NCI-H1417 (cell line): ENCODE measurements around the gene FCN3.
"Not testable (repeated sequence)": the region's sequence is repeated elsewhere in the genome, so short reads cannot be mapped to it uniquely, and the experiment has no call there.

Experiments
- DNase-seq, 3 experiments: peaks; one replicate each; lab custom pipeline; 2025; lab: John Stamatoyannopoulos, UW

FCN3 gene

GRCh38 chr1:27399251-27400025 is 24.8 kb upstream of the FCN3 start:
- peak in 2 of 3 experiments; percentile 21 to 46 for DNase-seq

- DNase-seq: no peak
These were observed 24.0 kb upstream of the FCN3 start for GRCh38 chr1:27398405-27399149.

DNA sequence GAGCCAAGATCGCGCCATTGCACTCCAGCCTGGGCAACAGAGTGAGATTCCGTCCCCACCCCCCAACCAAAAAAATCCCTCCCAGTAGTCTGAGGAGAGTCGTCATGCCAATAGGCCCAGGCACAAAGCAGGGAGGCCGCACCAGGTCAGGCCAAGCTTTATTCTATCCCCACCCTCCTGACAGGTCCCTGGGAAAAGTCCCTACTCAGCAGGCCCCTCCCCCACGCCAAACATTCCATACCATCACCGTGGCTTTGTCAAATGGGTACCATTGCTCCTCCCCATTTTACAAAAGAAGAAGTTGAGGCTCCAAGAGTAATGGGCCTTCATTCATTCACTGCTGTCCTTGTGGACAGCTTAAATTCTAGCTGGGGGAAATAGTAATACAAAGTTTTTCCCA is 23.1 kb upstream of the FCN3 start:
- DNase-seq: no peak

DNA sequence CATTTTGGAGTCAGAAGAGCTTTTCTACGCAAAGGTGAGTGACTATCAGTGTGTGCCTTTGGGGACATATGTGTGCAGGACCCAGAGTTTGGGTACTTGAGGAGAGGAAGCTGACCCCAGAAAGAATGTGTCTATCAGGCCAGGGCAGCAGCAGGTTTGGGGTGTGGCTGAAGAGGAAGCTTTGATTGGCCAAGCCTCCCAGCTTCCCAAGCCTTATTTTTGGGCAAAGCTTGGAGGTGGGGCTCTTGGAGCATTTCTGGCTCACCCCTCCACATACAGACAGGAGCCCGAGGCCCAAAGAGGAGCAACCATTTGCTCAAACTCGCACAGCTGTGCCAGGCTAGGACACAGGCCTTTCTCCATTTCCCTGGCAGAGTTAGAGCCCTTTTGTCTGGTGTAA is 22.5 kb upstream of the FCN3 start:
- DNase-seq: no peak

DNA sequence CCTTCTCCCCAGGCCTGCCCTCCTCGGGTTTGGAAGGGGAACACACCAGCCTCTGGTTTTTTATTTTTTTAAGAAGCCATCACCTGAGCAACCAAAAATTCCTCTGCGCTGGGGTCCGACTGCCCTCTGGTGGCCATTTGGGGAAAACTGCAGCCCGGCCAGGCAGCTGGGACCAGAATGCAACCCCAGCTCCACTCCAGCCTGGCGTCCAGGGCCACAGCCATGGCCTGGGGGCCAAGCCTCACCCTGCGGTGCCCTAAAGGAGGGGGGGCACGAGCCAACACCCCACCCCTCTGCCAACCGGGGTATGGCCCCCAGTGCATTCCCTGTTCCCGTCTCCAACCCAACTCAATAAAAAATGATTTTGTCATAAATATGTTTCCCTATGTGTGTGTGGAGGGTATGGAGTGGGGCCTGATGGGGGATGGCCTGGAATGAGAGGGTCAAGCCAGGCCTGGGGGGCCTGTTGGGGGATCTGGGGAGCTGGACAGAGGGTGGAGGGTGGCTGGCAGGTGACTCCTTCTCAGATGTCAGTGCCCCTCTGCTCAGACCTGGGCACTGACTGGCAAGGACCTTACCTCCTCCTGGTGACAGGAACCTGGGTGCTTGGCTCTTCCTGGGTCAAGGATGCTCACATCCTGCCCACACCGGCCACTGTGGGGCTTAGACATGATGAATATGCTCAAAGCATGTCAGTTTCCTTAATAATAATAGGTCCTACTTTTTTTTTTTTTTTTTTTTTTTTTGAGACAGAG is 21.0 kb upstream of the FCN3 start:
- DNase-seq: peak; percentile 52 to 78 (median 73)

DNA sequence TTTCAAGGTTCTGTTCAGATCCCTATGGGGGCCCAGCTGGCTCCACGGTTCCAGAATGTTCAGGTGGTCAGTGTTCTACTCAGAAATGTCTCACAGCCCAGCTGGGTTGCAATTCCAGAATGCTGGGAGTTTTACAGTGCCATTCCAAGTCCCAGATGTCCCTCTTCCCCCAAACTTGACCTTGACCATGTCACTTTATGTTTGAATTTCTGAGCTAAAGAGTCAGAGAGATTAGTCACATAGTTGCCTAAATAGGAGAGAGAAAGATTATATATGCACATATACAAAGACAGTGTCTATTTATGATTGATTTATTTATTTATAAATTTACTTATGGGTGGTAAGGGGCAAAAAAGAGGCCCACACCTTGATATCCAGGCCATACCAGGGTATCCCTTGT is 20.3 kb upstream of the FCN3 start:
- DNase-seq: no peak

DNA sequence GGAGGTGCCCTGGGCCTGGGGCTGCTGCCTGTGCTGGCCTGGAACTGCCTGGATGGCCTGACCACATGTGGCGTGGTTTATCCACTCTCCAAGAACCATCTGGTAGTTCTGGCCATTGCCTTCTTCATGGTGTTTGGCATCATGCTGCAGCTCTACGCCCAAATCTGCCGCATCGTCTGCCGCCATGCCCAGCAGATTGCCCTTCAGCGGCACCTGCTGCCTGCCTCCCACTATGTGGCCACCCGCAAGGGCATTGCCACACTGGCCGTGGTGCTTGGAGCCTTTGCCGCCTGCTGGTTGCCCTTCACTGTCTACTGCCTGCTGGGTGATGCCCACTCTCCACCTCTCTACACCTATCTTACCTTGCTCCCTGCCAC is 19.6 kb upstream of the FCN3 start:
- no peak for DNase-seq

GRCh38 chr1:27393641-27394281 is 19.1 kb upstream of the FCN3 start:
- DNase-seq: no peak

DNA sequence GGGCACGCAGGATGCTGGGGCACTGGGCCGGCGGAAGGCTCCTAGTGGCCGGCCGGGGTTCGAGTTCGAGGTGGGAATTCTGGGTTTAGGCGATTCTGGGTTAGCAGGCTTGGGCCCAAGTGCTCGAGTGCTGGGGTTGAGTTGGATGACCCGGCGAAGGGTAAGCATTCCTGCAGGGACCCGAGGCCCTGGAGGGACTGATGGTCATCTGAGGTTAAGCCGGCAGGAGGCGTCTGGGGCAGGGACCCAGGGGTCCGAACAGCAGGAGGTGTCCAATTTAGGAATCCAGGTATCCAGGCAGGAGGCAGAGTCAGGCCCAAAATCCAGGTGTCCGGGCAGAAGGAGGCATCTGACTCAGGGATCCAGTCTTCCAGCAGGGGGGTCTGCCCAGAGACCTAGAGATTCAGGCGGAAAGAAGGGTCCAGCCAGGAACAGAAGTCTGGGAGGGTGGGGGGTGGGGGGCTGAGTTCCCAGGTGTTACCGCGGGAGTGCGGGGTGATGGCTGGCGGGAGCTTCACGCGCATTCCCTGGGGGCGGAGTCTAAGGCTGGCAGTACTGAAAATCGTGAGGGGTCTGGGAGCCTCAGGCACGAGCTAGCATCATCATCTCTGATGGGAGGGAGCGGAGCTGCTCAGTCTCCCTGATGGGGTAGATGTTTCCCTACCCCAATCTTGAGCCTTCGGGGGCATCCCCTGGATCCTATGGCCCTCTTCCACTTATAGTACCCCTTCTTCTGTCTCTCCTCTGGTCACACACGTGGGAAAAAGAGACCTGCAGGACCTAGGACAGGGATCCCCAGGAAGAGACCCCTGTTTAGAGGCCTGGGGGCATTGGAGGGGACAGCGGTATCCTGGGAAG is 18.4 kb upstream of the FCN3 start:
- peak in 2 of 3 experiments; percentile 56 to 60 for DNase-seq

DNA sequence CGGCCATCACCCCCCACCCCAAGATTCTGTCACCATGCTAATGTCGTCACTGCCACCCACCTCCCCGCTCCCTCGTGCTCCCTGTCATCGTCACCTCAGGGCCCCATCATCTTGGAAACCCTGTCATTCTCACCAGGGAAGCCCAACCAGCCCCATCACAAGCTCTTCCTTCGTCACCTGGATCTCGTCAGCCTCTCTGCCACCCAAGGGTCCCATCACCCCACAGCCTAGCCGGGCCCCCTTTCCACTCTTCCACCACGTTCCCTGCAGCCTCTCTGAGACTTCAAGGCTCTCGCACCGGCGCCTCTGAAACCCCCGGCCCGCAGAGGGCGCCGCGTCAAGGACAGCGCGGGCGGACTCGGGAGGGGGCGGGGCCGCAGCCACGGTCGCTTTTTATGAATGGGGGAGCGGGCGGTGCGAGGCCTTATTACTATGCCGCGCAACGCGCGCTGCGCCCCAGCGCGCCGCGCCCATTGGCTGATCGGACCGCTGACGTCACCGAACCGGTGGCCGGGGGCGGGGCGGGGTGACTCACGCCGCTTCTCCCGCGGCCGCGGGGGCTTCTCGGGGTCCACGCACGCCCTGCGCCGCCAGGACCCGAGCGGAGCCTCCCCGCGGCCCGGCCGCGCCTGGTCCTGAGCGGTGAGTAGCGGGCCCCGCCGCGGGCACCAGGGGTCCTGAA is 17.6 kb upstream of the FCN3 start, which contains the start of gene GPR3:
Gene GPR3 (plus strand): TSS at position 527 of the 682 bp plus-strand sequence. CDS start 1,177 bp downstream, outside the sequence.
- peak; percentile 89 to 93 (median 92) for DNase-seq

GRCh38 chr1:27391511-27392095 is 17.0 kb upstream of the FCN3 start:
- no peak for DNase-seq

- DNase-seq: peak; percentile 58 to 82 (median 80)
These were observed 13.8 kb upstream of the FCN3 start for GRCh38 chr1:27388337-27389005.

DNA sequence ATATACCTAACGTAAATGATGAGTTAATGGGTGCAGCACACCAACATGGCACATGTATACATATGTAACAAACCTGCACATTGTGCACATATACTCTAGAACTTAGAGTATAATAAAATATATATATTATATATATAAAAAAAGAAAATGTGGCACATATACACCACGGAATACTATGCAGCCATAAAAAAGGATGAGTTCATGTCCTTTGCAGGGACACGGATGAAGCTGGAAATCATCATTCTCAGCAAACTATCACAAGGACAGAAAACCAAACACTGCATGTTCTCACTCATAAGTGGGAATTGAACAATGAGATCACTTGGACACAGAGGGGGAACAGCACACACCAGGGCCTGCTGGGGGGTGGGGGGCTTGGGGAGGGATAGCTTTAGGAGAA is 10.2 kb upstream of the FCN3 start:
- not testable (repeated sequence) for DNase-seq

DNA sequence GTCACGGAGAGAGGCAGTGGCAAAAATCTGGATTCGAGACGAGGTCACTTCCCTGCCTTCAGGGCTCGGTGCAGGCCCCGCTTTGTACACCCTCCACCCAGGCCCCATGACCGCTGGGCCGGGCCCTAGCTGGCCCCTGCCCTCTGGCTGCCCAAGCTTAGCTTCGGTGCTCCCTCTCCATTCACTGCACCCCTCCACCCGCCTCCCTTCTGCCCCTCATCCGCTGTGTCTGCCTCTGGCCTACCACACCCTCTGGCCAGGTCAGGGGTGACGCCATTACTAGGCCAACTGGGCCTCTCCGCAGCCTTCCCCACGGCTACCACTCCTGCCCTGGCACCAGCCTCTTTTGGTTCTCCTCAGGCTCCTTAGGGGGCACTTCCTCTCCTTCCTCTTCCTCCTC is 9.0 kb upstream of the FCN3 start:
- DNase-seq: no peak

DNA sequence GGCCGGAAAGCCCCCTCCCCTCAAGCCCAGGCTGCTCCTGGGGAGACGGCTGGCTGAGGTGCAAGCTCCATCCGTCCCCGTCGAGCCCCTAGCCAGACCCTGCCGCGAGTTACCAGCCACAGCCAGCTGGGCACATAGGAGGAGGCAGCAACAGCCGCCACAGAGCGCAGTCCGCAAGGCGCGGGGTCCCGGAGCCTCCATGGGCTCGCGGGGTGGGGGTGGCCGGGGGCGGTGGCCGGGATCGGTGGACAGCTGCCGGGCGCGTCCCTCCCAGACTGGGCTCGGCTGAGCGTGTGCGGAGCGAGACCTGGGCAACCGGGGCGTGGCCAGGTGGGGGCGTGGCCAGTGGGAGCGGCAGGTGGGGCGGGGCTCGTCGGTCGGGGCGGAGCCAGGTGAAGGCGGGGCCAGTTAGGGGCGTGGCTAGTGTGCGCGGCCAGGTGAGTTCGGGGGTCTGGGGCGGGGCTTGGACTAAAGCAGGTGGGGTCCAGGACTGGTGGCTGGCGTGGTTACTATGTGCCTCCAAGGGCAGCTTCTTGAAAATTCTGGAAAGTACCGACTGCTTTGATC is 8.5 kb upstream of the FCN3 start, which contains the start of gene CD164L2:
Gene CD164L2 (minus strand): TSS at position 295 of the 567 bp plus-strand sequence. CDS start 94 bp downstream, at position 201.
- DNase-seq: peak; percentile 59 to 71 (median 65)

DNA sequence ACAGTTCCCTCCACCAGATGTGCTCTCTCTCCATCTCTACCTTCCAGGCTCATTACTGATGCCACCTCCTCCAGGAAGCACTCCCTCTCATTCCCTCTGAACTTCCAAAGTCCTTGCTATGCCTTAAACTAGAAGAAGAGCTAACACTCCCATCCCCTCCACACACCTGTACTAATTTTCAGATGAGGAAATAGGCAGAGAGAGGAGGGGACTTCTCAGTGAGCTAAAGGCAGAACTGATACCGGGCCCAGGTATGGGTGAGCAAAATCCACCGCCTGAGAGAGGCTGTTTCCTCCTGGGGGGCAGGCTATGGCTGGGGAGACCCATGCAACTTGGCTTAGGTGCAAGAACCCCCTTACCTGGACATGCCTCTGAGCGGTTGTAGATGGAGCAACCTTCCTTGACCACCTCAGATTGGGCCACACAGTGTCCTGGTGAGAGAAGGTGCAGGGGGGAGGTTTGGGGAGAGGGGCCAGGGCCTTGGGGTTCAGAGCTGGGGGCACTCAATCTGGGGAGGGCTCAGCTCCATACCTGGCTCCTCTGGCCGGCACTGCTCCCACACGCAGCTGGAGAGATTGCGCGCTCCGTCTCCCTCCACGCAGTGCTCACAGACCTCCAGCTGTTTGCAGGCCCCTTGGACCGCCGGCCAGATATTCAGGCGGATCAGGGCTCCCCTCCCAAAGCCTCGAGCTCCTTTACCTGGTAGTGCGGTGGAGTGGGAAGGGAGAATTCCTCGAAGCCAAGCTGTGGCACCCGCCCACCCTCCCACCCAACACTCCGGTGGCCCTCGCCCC is 7.5 kb upstream of the FCN3 start:
- no peak for DNase-seq

- no peak for DNase-seq
These were observed 6.4 kb upstream of the FCN3 start for GRCh38 chr1:27380766-27381733.
